Measurements from ENCODE around the gene GPR135. TPM values are rescaled to one million over a fixed set of nuclear protein-coding genes. Genes with fewer than 3 reads are reported as not detected.

Gene GPR135
- total RNA-seq, 1 donor from 2014 or later, result 2.2 TPM

DNA sequence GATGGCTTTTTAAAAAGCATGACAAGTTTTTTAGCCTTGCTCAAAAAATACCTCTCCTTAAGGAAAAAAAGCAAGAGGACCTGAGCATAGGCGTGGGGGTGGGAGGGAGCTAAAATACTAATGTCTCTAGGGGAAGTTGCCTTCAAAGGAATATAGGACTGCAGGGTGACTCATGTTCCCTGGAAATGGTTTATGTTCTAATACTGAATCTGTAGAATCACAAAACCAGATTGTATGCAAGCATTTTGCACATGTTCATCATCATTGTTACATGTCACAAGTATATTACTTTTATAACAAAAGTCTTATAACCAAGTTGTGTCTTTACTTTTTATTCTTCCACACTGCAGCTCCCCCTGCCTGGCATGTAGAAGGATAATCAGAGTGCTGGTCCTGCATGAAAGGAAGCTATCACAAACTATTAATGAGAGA, 36.6 kb downstream of the GPR135 start:
- intact Hi-C loops (cut with micrococcal nuclease), result loop anchor here (10.0 kb wide), 1 partner anchor 54 kb away; no protein-coding TSS in a partner anchor
- H3K4me1 ChIP-seq, result peaks cover 54% of the 10 kb centered on the region
- DNase-seq, result no peak

GRCh38 chr14:59427653-59428580, 37.3 kb downstream of the GPR135 start:
- Histone ChIP-seq H3K36me3 (no peaks in the 10 kb centered on the region), H3K27me3 (ENCODE audit: low read depth) (no peaks in the 10 kb centered on the region), H3K4me1 (peaks cover 54% of the 10 kb centered on the region), H3K4me3 (no peak overlapping the region), H3K9me3 (replicated peaks) (no peaks in the 10 kb centered on the region), H3K27ac (replicated peaks) (peak overlapping the region; percentile 80)
- TF ChIP-seq, protein P1, sequence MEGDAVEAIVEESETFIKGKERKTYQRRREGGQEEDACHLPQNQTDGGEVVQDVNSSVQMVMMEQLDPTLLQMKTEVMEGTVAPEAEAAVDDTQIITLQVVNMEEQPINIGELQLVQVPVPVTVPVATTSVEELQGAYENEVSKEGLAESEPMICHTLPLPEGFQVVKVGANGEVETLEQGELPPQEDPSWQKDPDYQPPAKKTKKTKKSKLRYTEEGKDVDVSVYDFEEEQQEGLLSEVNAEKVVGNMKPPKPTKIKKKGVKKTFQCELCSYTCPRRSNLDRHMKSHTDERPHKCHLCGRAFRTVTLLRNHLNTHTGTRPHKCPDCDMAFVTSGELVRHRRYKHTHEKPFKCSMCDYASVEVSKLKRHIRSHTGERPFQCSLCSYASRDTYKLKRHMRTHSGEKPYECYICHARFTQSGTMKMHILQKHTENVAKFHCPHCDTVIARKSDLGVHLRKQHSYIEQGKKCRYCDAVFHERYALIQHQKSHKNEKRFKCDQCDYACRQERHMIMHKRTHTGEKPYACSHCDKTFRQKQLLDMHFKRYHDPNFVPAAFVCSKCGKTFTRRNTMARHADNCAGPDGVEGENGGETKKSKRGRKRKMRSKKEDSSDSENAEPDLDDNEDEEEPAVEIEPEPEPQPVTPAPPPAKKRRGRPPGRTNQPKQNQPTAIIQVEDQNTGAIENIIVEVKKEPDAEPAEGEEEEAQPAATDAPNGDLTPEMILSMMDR (IDR thresholded peaks at IDR 0.05; ENCODE audit: borderline replicate concordance), result no peak
- intact Hi-C loops (cut with micrococcal nuclease), result loop anchor here (10.0 kb wide), 1 partner anchor 53 kb away; no protein-coding TSS in a partner anchor
- DNase-seq, result peak; percentile 72

More for the DNA sequence above, 36.6 kb downstream of the GPR135 start:
- Histone ChIP-seq H3K4me3 (no peak overlapping the region), H3K27ac (replicated peaks) (peak overlapping the region; percentile 80), H3K9me3 (replicated peaks) (no peaks in the 10 kb centered on the region), H3K27me3 (ENCODE audit: low read depth) (no peaks in the 10 kb centered on the region), H3K36me3 (no peaks in the 10 kb centered on the region)
- TF ChIP-seq, protein P1 (IDR thresholded peaks at IDR 0.05; ENCODE audit: borderline replicate concordance), result peak; percentile 58

GRCh38 chr14:59425322-59425935, 39.8 kb downstream of the GPR135 start:
- TF ChIP-seq, protein P1 (IDR thresholded peaks at IDR 0.05; ENCODE audit: borderline replicate concordance), result peak; percentile 25
- H3K4me3 ChIP-seq, result no peak overlapping the region
- peak overlapping the region; percentile 80 for H3K27ac ChIP-seq (replicated peaks)
- H3K4me1 ChIP-seq, result peaks cover 65% of the 10 kb centered on the region
- no peaks in the 10 kb centered on the region for H3K9me3 ChIP-seq (replicated peaks)
- peak; percentile 38 for DNase-seq
- no peaks in the 10 kb centered on the region for H3K36me3 ChIP-seq
- no peaks in the 10 kb centered on the region for H3K27me3 ChIP-seq (ENCODE audit: low read depth)
- intact Hi-C loops (cut with micrococcal nuclease), result loop anchor here (10.0 kb wide), 1 partner anchor 51 kb away; no protein-coding TSS in a partner anchor

GRCh38 chr14:59424341-59425071, 40.7 kb downstream of the GPR135 start:
- H3K4me1 ChIP-seq, result peaks cover 70% of the 10 kb centered on the region

More at GRCh38 chr14:59424341-59425071, 40.7 kb downstream of the GPR135 start:
- Histone ChIP-seq H3K9me3 (replicated peaks) (no peaks in the 10 kb centered on the region), H3K27ac (replicated peaks) (peak overlapping the region; percentile 80), H3K36me3 (no peaks in the 10 kb centered on the region), H3K4me3 (no peak overlapping the region), H3K27me3 (ENCODE audit: low read depth) (no peaks in the 10 kb centered on the region)
- TF ChIP-seq, protein P1 (IDR thresholded peaks at IDR 0.05; ENCODE audit: borderline replicate concordance), result no peak
- peak; percentile 70 for DNase-seq
- intact Hi-C loops (cut with micrococcal nuclease), result loop anchor here (10.0 kb wide), 1 partner anchor 50 kb away; no protein-coding TSS in a partner anchor

Data from left ventricle myocardium inferior (tissue), 1 donor.